ENCODE data around the gene KLHL6.
"Not testable (repeated sequence)": the region's sequence is repeated elsewhere in the genome, so short reads cannot be mapped to it uniquely, and the experiment has no call there.

The KLHL6 gene

GRCh38 chr3:183443395-183444385 lies 111.8 kb downstream of the KLHL6 start:
- no peak for DNase-seq

- no peak for DNase-seq
Measured at GRCh38 chr3:183442994-183443393, 112.5 kb downstream of the KLHL6 start.

GRCh38 chr3:183440521-183440920 lies 115.0 kb downstream of the KLHL6 start:
- DNase-seq: not testable (repeated sequence)

GRCh38 chr3:183439515-183439914 lies 116.0 kb downstream of the KLHL6 start:
- DNase-seq: no peak

GRCh38 chr3:183438735-183439134 lies 116.8 kb downstream of the KLHL6 start:
- DNase-seq: no peak

- no peak for DNase-seq
Measured at GRCh38 chr3:183437666-183438564, 117.6 kb downstream of the KLHL6 start.

Data from stimulated activated naive CD4-positive, alpha-beta T cell (primary cell).